ENCODE measurements around the gene FGD5.
A peak's percentile ranks its signal among the peaks of the same experiment; 100 is the strongest.

Gene FGD5

DNA sequence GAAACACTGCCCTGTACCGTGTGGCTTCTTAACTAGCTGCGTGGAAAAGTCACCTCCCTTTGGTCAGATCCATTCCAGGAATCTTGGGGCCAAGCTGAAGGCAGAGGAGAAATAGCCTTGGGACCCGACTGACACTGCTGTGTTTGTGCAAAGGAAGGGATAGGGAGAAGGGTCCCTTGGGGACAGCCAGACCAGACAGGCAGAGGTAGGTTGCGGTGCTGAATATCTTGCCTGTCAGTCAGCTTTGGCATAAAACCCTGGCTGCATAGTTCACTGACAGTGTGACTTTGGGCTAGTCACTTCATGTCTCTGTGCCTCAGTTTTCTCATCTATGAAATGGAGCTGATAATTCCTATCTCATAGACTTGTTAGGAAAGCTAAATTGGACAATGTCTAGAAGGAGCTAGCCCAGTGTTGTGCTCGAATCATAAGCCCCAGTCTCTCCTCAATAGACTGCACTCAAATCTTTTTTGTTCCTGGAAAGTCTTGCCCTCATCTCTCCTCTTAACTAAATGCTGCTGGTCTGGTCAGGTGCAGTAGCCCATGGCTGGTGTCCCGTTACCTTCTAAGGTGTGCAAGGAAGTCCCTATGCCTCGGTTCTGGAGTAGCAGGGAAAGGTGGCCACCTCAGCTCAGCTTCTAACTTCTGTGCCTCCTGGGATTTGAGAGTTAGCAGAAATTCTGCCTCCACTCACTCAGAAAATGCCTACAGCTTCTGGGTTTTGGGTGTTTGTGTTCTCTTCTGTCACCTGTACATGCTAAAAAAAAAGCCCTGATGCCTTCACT lies 25.8 kb downstream of the FGD5 start:
- H3K36me3 ChIP-seq: no peaks in the 10 kb centered on the region
- peaks cover 18% of the 10 kb centered on the region for H3K27me3 ChIP-seq
- TF ChIP-seq, protein P1, sequence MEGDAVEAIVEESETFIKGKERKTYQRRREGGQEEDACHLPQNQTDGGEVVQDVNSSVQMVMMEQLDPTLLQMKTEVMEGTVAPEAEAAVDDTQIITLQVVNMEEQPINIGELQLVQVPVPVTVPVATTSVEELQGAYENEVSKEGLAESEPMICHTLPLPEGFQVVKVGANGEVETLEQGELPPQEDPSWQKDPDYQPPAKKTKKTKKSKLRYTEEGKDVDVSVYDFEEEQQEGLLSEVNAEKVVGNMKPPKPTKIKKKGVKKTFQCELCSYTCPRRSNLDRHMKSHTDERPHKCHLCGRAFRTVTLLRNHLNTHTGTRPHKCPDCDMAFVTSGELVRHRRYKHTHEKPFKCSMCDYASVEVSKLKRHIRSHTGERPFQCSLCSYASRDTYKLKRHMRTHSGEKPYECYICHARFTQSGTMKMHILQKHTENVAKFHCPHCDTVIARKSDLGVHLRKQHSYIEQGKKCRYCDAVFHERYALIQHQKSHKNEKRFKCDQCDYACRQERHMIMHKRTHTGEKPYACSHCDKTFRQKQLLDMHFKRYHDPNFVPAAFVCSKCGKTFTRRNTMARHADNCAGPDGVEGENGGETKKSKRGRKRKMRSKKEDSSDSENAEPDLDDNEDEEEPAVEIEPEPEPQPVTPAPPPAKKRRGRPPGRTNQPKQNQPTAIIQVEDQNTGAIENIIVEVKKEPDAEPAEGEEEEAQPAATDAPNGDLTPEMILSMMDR (IDR thresholded peaks at IDR 0.05): no peak
- peaks cover 0 to 6% of the 10 kb centered on the region in 2 experiments for H3K4me1 ChIP-seq (ENCODE audit: control insufficient read depth in 1 of 2, insufficient read depth in 1 of 2, low read depth in 1 of 2, low read length in 1 of 2)
- H3K4me3 ChIP-seq (ENCODE audit: low read depth in 1 of 2, low read length in 1 of 2): no peak overlapping the region
- no peak overlapping the region for H3K27ac ChIP-seq
- no peaks in the 10 kb centered on the region for H3K9me3 ChIP-seq

DNA sequence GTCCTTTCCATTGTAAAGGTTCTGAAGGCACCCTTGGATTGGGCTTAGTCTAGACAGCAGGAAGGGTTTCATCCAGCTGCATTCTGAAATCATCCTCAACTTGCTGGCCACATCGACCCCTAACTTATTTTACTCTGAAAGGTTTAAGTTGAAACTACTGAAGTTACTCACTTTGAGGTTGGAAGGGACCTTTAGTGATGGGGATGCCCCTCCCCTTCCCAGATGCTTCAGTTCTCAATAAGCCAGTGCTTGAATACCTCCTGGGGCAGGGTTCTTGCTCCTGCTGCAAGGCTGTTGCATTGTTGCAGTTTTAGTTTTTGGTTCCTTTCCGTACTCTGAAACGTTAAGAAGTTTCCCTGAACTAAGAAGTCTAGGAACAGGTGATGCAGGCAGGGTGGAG lies 26.4 kb downstream of the FGD5 start:
- H3K4me3 ChIP-seq (ENCODE audit: low read depth in 1 of 2, low read length in 1 of 2): no peak overlapping the region
- H3K27ac ChIP-seq: no peak overlapping the region
- H3K9me3 ChIP-seq: no peaks in the 10 kb centered on the region
- no peaks in the 10 kb centered on the region for H3K36me3 ChIP-seq
- peaks cover 24% of the 10 kb centered on the region for H3K27me3 ChIP-seq
- H3K4me1 ChIP-seq (ENCODE audit: control insufficient read depth in 1 of 2, insufficient read depth in 1 of 2, low read depth in 1 of 2, low read length in 1 of 2): peaks cover 0 to 6% of the 10 kb centered on the region in 2 experiments
- TF ChIP-seq, protein P1 (IDR thresholded peaks at IDR 0.05): no peak

DNA sequence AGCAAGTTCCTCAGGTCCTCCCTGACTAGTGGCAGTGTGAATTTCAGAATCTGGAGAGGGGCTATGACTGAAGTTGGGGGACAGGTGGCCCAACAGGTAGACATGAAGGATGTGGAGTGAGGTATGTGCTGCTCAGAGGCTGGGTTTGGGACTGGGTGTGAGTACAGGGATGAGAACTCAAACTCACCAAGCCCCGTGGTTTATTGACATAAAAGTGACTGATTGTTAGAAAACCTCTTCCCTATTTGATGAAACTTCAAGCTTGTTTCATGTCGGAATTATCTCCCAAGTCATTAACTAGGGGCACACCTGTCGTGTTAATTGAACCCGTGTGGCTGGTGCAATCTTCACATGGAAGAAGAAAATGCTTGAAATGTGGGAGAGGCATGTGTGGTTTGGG lies 27.1 kb downstream of the FGD5 start:
- TF ChIP-seq, protein P1 (IDR thresholded peaks at IDR 0.05): no peak
- Histone ChIP-seq H3K27ac (no peak overlapping the region), H3K27me3 (peaks cover 30% of the 10 kb centered on the region), H3K9me3 (no peaks in the 10 kb centered on the region), H3K36me3 (no peaks in the 10 kb centered on the region), H3K4me3 (ENCODE audit: low read depth in 1 of 2, low read length in 1 of 2) (no peak overlapping the region), H3K4me1 (ENCODE audit: control insufficient read depth in 1 of 2, insufficient read depth in 1 of 2, low read depth in 1 of 2, low read length in 1 of 2) (peaks cover 0 to 6% of the 10 kb centered on the region in 2 experiments)

DNA sequence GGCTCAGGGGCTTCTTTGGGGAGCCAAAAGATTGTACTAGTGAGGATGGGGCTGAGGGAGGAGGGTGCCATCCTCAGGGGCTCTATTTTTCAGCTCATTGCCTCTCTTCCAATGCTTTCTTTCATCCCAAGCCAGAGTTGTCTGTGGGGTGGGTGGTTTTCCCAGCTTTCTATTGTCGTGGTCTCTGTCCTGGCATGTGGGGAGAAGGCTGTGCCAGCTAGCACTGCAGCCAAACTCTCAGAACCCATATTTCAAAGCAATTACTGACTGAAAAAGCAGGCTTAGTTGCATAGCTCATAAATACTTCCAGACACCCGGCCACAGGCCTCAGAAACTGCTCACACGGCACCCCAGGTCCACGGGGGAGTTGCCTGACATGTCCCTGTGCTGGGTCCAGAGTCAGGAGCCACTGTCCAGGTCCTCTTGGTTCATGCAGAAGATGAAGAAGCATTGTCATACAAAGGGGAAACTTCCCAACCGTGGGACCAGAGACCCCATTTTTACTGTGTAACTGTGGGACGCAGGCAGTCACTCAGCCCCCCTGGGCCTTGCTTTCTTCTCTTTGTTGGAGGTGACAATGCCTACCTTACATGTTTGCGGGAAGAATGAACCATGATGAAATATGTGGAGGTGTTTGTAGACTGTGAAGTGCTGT lies 27.6 kb downstream of the FGD5 start:
- TF ChIP-seq, protein P1 (IDR thresholded peaks at IDR 0.05): no peak
- Histone ChIP-seq H3K4me3 (ENCODE audit: low read depth in 1 of 2, low read length in 1 of 2) (no peak overlapping the region), H3K27me3 (peaks cover 30% of the 10 kb centered on the region), H3K4me1 (ENCODE audit: control insufficient read depth in 1 of 2, insufficient read depth in 1 of 2, low read depth in 1 of 2, low read length in 1 of 2) (peaks cover 0 to 6% of the 10 kb centered on the region in 2 experiments), H3K9me3 (no peaks in the 10 kb centered on the region), H3K27ac (no peak overlapping the region), H3K36me3 (no peaks in the 10 kb centered on the region)

DNA sequence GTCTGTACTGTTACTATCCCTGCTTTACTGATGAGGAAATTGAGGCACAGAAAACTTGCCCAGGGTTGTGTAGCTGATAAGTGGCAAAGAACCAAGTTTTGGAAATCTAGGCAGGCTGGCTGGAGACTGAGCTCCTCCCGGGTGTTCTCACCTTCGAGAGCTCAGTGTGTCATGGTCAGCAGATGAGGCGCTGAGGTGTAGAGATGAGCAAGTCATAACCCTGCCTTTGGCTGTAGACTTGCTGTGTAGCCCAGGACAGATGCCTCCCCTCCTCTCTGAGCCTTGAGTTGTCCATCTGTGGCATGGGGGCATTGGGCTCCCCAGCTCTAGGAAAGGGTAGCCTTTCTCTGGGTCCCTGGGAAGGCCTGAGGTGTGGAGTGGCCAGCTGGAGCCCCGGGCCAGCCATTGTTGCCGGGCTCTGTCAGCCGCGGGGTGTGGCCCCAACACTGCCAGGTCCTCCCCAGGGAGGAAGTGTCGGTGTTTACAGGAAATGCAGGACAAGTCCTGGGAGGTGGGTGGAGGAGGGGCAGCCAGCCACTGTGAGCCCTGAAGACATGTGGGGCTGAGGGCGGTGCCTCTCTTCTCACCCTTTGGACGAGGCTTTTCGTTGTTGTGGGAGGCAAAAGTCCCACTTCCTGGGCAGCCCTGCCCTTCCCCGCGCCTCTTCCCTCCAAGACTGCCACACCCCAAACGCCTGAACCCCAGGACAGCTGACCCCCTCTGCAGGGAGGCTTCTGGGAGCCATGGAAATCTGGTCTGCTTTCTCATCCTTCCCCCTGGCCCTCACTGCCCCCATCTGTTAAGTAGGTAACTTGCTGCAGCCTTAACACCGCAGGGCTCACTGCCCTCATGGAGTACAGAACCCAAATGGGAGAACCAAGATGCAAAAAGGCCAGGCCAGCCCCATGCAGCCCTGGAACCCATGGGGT lies 29.1 kb downstream of the FGD5 start:
- peak overlapping the region in 1 of 2 experiments; percentile 16 for H3K4me3 ChIP-seq (ENCODE audit: low read depth in 1 of 2, low read length in 1 of 2)
- no peaks in the 10 kb centered on the region for H3K36me3 ChIP-seq
- peaks cover 30% of the 10 kb centered on the region for H3K27me3 ChIP-seq
- peaks cover 0 to 6% of the 10 kb centered on the region in 2 experiments for H3K4me1 ChIP-seq (ENCODE audit: control insufficient read depth in 1 of 2, insufficient read depth in 1 of 2, low read depth in 1 of 2, low read length in 1 of 2)
- no peak overlapping the region for H3K27ac ChIP-seq
- TF ChIP-seq, protein P1 (IDR thresholded peaks at IDR 0.05): no peak
- H3K9me3 ChIP-seq: no peaks in the 10 kb centered on the region
